HG03469 (cell line): ENCODE measurements around the gene SRCAP.

ENCODE experiments used
- ATAC-seq: cut with Tn5 transposase; IDR thresholded peaks from one replicate; pipeline ENCODE4 v1.9.1; 2021; ENCODE audit warnings: mild to moderate bottlenecking, moderate library complexity, moderate number of reproducible peaks; ENCODE audit not compliant: unreplicated experiment

SRCAP gene

DNA sequence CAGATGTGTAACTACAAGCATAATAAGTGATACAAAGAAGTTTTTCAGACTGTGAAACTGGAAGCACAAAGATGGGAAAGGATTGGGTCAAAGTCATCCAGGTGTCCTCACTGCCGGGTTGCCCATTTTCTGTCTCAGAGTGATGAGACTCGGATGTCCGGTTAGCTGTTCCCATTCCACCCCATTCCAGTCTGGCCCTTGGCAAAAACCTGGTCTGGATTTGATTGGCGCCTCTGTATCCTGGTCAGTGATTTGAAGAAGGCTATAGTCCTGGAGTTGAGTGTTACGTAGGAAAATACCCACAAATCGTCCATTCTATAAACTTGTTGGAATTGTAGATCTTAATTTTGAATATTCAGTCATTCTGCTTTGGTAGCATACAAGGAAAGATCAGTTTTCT, 29.4 kb downstream of the SRCAP start:
- ATAC-seq: no peak

DNA sequence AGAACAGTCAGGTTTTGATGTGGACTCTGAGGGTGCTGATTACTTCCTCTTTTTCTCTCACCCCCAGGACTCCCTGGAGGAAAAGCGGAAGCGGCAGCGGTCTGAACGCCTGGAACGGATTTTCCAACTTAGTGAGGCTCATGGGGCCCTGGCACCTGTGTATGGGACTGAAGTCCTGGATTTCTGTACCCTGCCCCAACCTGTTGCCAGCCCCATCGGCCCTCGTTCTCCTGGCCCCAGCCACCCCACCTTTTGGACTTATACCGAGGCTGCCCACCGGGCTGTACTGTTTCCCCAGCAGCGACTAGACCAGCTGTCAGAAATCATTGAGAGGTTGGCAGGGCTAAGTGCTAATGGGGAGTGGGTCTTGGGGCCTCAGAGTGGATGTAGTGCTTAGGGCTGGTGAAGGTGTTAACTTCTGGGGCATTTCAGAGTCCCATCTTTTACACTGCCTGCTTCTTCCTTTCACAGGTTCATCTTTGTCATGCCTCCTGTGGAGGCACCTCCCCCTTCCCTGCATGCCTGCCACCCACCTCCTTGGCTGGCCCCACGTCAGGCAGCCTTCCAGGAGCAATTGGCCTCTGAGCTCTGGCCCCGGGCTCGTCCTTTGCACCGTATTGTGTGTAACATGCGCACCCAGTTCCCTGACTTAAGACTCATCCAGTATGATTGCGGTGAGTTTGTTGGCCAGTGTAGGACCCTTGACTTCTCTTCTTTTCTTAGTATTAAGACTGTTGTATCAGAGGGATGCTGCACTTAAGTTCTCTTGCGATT, 30.1 kb downstream of the SRCAP start:
- no peak for ATAC-seq

DNA sequence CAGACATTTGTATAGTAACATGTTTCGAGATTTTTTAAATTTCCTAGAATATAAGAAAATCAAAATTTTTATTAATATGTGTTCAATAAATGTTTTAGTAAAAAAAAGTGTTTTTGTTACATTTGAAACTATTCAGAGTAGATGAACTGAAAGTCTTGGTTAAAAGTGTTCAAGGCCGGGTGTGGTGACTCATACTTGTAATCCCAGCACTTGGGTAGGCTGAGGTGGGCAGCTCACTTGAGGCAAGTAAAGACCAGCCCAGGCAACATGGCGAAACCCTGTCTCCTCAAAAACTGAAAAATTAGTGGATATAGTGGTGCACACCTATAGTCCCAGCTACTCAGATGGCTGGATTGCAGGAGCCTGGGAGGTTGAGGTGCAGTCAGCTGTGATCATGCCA, 32.4 kb downstream of the SRCAP start:
- no peak for ATAC-seq

DNA sequence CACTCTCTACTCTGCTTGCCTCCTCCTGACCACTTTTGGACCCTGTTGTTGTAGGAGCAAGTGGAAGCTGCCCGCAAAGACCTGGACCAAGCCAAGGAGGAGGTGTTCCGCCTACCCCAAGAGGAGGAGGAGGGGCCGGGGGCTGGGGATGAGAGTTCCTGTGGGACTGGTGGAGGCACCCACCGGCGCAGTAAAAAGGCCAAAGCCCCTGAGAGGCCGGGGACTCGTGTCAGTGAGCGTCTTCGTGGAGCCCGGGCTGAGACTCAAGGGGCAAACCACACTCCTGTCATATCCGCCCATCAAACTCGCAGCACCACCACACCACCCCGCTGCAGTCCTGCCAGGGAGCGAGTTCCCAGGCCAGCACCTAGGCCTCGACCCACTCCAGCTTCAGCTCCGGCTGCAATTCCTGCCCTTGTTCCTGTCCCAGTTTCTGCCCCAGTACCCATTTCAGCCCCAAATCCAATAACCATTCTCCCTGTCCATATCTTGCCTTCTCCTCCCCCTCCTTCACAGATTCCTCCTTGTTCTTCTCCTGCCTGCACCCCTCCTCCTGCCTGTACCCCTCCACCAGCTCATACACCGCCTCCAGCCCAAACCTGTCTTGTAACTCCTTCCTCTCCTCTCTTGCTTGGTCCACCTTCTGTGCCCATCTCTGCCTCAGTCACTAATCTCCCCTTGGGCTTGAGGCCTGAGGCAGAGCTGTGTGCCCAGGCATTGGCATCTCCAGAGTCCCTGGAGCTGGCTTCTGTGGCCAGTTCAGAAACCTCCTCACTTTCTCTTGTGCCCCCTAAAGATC, 38.2 kb downstream of the SRCAP start:
- no peak for ATAC-seq

DNA sequence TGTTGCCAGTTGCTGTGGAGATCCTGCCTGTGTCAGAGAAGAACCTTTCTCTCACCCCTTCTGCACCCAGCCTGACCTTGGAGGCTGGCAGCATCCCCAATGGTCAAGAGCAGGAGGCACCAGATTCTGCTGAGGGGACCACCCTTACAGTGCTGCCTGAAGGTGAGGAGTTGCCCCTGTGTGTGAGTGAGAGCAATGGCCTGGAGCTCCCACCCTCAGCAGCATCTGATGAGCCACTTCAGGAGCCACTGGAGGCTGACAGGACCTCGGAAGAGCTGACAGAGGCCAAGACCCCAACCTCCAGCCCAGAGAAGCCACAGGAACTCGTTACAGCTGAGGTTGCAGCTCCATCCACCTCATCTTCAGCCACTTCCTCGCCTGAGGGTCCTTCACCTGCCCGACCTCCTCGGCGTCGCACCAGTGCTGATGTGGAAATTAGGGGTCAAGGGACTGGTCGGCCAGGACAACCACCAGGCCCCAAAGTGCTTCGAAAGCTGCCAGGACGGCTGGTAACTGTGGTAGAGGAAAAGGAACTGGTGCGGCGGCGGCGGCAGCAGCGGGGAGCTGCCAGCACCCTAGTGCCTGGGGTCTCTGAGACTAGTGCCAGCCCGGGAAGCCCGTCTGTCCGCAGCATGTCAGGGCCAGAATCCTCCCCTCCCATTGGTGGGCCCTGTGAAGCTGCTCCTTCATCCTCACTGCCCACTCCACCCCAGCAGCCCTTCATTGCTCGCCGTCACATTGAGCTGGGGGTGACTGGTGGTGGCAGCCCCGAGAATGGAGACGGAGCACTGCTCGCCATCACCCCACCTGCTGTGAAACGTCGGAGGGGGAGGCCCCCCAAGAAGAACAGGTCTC, 39.0 kb downstream of the SRCAP start:
- no peak for ATAC-seq

DNA sequence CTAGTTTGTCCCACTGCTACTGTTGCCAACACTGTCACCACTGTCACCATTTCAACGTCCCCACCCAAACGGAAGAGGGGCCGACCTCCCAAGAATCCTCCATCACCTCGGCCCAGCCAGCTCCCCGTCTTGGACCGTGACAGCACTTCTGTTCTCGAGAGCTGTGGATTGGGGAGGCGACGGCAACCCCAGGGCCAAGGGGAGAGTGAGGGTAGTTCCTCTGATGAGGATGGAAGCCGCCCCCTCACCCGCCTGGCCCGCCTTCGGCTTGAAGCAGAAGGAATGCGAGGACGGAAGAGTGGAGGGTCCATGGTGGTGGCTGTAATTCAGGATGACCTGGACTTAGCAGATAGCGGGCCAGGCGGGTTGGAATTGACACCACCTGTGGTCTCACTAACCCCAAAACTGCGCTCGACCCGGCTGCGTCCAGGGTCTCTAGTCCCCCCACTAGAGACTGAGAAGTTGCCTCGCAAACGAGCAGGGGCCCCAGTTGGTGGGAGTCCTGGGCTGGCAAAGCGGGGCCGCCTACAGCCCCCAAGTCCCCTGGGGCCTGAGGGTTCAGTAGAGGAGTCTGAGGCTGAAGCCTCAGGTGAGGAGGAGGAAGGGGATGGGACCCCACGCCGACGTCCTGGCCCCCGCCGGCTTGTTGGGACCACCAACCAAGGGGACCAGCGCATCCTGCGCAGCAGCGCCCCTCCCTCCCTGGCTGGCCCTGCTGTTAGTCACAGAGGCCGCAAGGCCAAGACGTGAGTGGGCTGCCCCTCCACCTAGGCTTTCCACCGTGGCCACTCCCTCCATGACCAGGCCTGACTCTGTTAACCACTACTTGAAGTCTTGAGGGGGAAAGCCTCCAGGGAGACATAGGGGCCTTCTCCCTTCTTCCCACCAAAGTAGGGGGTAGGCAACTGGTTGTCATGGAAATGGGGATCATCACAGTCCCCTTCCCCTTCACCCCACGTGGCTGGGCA, 40.3 kb downstream of the SRCAP start:
- ATAC-seq: no peak

DNA sequence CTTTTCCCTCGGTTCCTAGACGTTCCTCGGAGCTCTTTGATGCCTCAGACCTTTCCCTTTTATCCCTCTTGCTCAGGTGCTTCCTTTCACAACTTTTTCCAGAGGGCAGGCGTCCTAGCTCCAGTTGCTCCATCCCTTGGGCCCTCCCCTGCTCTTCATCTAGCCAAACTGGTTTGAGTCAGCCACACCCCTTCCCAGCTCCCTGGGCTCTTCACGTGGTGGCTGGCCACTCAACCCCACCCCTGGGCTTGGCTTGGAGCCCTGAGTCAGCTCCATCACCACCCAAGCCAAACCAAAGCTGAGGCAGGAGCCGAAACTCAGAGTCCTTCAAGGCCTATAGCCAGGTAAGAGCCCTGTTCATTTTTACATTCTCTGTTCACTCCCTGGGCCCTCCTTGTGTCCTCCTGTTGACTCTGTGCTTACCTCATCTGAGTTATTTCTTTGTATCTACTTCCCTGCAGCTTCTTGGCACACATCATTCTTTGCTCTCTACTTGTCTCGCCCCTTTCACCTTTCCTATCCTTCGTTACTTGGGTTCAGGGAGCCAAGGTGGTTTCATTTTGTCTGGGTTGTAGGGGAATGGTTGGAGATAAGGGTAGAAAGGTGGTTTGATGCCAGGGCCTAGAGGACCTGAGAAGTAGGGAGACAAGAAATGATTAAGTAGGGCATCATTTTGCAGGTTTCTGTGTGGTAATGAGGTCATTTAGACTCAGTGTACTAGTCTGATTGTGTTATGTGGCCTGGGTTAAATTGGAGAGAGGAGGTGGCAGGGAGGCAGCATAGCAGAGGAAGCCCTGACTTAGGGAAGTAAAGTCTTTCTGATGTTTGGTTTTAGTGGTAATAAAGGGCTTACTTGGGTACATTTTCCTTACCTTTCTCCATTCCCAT, 41.6 kb downstream of the SRCAP start:
- no peak for ATAC-seq

DNA sequence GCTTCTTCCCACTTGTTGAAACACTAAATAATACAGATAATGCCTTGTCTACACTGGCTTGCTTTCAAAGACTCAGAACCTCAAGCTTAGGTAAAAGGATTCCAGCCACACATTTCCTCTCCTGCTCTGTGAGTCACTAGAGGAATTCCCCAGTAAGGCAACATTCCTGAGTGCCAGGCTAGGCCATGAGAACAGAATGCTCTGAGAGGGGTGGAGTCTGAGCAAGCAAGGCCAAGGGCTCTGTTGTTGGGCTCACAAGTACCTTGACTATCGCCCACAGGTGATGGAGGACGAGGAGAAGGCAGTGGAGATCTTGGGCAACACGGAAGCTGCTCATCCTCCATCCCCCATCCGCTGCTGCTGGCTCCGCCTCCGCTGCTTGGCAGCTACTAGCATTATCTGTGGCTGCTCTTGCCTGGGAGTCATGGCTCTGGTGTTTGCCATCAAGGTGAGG, 42.5 kb downstream of the SRCAP start:
- no peak for ATAC-seq

DNA sequence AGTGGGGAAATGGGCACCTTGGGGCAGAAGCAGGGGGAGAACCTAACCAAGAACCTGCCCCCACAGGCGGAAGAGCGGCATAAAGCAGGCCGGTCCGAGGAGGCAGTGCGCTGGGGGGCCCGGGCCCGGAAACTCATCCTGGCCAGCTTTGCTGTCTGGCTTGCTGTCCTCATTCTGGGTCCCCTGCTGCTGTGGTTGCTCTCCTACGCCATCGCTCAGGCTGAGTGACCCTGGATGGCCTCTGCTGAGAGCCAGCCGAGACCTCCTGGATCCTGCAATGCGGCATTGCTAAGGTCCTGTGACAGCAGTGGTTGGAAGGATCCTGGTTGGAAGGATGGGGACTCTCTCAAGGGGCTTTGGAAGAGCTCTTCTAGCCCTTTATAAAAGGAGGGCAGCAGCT, 44.7 kb downstream of the SRCAP start:
- ATAC-seq: no peak

DNA sequence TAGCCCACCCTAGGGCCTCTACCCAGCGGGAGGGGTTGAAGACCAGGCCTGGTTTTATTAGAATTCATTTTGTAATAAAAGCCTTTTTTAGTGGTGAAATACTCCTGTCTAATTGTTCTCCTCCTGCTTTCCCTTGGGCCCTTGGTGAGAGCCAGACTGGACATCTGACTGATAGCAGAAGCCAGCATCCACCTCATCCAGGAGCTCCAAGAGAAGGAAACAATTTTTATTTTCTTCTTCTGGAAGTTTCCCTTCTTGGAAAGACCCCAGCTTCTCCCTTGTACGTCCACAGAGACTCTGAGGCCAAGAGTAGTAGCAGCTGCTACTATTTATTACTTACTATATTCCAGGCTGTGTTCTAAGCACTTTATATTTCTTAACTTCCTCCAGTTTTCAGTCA, 45.2 kb downstream of the SRCAP start:
- no peak for ATAC-seq

DNA sequence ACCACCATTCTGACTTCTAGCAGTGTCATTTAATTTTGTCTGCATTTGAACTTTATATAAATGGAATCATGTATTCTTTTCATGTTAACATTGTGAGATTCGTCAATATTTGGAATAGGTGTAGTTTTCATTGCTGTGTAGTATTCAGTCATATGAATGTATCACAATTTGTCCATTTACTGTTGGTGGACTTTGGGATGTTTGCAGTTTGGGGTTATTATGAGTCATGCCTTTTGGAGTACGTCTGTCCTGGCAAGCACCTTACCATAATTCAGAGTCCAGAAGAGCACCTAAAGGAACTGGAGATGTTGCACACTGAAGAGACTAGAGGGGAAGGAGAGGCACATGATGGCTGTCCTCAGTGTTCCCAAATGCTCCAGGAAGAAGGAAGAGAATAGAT, 46.1 kb downstream of the SRCAP start:
- no peak for ATAC-seq

DNA sequence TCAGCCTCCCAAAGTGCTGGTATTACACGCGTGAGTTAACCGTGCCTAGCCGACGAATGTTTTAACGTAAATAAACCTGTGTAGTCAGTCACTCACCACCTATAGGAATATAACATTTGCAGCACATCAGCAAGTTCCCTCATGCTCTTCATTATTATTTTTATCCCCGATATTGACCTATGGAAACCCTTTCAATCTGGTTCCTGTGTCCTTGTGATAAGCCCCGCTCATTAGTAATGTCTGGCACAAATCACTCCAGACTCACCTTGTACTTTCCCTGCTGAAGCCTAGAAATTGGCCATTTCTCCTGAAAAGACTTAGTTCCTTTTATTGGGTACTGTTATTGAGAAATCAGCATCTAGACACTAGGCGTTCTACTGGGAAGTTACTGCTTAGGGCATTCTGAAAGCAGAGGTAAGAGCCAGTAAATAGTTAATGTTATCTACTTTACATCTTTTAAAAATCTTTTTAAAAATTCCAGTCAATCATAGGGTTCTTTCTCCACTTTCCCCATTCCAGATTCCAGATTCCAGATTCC, 47.7 kb downstream of the SRCAP start:
- no peak for ATAC-seq

DNA sequence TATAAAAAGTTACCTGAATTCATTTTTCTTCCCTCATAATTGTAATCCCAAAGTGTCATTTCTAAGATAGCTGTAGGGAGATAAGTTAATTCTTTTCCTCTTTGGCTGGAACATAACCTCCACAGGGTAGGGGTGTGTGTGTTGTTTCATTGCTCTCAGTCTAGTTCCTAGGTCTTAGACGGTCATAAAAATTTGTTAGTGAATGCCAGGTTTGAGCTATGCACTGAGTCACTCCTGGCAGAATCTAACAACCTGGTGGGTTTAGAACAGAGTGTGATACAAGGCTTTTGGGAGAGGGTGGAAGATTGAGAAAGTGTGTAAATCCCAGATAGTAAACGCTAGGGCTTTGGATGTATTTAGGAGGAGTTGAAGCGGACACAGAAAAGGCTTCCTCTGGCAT, 48.4 kb downstream of the SRCAP start:
- no peak for ATAC-seq

DNA sequence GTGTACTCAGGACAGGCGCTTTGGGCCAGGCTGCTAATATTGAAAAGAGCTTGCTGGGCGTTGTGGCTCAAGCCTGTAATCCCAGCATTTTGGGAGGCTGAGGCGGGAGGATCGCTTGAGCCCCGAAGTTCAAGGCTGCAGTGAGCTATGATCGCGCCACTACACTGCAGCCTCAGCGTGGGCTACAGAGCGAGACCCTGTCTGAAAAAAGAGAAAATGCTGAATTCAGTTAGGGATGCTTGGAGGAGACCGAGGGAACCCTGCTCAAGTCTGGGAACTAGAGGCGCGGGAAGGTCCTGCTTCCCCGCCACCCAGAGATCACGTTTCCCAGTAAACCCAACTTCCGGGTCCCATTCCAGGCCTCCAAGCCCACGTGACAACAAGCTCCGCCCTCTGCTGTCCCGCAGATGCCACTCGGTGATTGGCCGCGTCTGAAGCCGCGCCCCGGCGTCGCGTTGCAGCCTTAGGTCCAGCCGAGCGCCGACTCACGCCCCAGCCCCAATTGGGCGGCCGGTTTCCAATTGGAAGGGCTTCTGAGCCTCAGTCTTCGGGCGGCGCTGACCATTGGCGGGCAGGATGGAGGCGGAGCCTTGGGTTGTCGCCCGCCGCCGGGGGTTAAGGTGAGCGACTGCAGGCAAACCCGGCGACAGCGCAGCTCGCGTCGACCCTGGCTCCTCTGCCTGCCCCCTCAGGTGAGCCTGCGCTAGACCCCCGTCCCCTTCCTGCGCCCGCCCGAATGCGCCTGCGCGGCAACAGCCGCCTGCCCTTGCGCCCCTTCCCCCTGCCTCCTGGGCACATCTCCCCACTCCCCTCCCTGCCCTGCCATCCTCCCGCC, 49.0 kb downstream of the SRCAP start, which contains the start of gene PHKG2:
Gene PHKG2 (plus strand): TSS at position 627 of the 835 bp plus-strand sequence. CDS start 396 bp downstream, outside the sequence.
- ATAC-seq: peak; percentile 89

DNA sequence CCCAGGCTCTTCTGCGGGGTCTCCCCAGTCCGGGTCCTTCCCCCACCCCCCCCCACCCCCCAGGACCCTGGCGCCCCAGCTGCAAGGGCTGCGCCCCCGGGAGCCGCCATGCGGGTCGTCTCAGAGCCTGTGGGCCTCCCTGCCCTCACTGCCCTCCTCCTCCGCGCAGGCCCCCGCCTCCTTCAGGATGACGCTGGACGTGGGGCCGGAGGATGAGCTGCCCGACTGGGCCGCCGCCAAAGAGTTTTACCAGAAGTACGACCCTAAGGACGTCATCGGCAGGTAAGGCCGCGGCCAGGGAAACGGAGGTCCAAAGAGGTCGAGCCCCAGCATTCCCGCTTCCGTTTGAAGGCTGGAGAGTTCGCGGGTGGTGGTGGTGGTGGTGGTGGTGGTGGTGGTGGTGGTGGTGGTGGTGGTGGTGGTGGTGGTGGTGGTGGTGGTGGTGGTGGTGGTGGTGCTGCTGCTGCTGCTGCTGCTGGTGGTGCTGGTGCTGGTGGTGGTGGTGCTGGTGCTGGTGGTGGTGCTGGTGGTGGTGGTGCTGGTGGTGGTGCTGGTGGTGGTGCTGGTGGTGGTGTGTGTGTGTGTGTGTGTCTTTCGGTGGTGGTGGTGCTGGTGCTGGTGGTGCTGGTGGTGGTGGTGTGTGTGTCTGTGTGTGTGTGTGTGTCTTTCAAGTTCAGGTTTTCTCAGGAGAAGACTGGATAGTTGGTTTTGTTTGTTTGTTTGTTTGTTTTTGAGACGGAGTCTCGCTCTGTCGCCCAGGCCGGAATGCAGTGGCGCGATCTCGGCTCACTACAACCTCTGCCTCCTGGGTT, 49.9 kb downstream of the SRCAP start:
- ATAC-seq: no peak

DNA sequence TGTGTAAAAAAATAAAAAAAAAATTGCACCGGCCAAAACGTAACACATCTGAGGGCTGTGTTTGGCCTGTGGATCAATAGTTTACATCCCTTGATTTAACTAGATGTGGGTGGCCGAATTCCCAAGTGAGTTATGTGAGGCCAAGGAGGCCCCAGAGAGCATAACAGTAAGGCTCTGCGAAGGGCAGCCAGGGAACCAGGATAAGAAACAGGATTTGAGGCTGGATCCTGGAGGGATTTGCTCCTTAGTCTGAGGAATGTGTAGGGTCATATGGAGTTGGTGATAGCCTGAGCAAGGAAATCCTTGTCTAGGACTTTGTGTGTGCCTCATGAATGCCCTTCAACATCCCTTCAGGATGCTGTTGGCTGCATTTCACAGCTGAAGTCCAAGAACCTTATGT, 51.2 kb downstream of the SRCAP start:
- ATAC-seq: no peak

DNA sequence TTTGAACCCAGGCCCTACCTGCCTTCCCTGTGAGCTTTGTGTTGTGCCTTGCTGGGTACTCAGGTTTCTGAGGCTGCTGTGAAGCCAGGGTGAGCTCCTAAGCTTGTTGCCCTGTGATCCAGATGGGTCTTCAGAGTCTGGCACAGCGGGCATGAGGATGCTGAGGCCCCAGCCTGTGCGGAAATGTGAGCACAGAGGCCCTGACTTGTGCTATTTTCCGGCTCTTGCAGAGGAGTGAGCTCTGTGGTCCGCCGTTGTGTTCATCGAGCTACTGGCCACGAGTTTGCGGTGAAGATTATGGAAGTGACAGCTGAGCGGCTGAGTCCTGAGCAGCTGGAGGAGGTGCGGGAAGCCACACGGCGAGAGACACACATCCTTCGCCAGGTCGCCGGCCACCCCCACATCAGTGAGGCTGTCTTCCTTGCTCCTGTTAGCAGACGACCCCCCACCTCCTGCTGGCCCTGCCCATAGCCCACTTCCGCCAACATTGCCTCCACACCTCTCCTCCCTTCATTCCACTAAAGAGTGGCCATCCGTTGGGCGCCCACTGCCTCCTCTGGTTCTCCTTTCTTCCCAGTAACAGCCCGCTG, 52.0 kb downstream of the SRCAP start:
- ATAC-seq: no peak
